HUDEP-2 (cell line): ENCODE results near the gene KIAA1328.

ENCODE experiments used
- DNase-seq, 76 experiments: peaks; one replicate each; lab custom pipeline; 2025; ENCODE audit not compliant: unreplicated experiment in 76 of 76; lab: John Stamatoyannopoulos, UW

Gene KIAA1328

GRCh38 chr18:36821681-36822080, 7.2 kb upstream of the KIAA1328 start:
- no peak for DNase-seq

GRCh38 chr18:36825526-36825925, 3.4 kb upstream of the KIAA1328 start:
- no peak for DNase-seq

GRCh38 chr18:36826556-36826955, 2.4 kb upstream of the KIAA1328 start:
- DNase-seq, result no peak

DNA sequence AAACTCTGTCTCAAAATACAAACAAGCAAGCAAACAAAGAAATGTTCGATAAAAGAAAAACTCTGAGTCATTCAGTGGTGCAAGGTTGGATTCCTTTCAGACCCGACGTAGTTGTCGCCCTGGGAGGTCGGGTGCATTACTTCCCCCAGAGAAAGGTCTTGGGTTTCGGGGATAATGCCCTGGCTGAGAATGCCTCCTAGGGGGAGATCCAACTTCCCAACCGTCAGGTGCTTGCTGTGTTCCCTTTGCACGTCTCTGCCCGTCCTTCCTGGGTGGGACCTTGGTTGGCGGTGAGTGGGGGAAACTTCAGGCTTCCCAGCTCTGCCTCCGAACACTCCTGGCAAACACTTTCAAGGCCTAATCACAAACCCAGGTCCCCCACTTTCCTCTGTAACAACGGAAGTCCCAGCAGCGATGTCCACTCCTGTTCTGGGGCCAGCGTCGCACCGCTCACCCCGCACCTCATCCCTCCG, 734 bp upstream of the KIAA1328 start:
- DNase-seq, result peak in 29 of 76 experiments; percentile 6 to 75 (median 42)

GRCh38 chr18:36829362-36830157, 633 bp downstream of the KIAA1328 start:
- DNase-seq, result peak in 10 of 76 experiments; percentile 33 to 86 (median 52)

- DNase-seq, result no peak
These were observed 1.2 kb downstream of the KIAA1328 start for GRCh38 chr18:36830158-36830495.

GRCh38 chr18:36831139-36831538, 2.2 kb downstream of the KIAA1328 start:
- peak in 1 of 76 experiments; percentile 14 for DNase-seq

- no peak for DNase-seq
These were observed 4.2 kb downstream of the KIAA1328 start for GRCh38 chr18:36833120-36833519.

DNA sequence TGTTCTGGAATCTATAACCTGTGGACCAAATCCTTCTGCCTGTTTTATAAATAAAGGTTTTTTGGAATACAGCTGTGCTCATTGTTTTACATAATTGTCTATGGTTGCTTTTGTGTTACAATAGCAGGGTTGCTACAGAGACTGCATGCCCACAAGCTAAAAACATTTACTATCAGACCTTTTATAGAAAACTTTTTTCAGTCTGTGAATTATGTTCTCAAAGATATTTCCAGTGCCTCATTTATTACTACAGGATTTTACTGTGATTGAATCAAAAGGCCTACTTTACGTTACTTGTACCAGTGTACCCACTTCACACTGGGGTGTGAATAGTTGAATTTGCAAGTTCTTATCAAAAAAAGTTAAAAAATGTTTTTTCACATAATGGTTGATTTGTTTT, 7.0 kb downstream of the KIAA1328 start:
- no peak for DNase-seq

DNA sequence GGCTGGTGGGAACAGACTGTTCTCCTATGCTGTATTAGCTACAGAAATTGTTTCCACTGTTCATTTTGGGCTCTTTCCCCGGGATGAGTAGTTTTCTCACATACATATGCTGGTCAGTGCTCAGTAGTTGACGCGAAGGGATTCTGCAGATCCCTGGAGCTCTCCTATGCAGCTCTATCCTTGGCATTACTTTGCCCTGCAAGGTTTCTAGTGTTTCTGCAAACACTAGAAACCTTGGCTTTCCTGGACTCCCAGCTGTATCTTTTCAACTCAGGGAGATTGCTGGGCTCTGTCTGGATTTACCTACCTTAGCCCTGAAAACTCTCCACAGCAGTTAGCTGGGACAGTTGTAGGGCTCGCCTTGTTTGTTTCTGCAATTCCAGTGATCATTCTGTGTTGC, 10.9 kb downstream of the KIAA1328 start:
- no peak for DNase-seq

GRCh38 chr18:36843199-36843598, 14.3 kb downstream of the KIAA1328 start:
- no peak for DNase-seq

GRCh38 chr18:36843784-36844183, 14.9 kb downstream of the KIAA1328 start:
- DNase-seq, result no peak

GRCh38 chr18:36848609-36849008, 19.7 kb downstream of the KIAA1328 start:
- no peak for DNase-seq

- no peak for DNase-seq
These were observed 20.5 kb downstream of the KIAA1328 start for GRCh38 chr18:36849288-36850006.

DNA sequence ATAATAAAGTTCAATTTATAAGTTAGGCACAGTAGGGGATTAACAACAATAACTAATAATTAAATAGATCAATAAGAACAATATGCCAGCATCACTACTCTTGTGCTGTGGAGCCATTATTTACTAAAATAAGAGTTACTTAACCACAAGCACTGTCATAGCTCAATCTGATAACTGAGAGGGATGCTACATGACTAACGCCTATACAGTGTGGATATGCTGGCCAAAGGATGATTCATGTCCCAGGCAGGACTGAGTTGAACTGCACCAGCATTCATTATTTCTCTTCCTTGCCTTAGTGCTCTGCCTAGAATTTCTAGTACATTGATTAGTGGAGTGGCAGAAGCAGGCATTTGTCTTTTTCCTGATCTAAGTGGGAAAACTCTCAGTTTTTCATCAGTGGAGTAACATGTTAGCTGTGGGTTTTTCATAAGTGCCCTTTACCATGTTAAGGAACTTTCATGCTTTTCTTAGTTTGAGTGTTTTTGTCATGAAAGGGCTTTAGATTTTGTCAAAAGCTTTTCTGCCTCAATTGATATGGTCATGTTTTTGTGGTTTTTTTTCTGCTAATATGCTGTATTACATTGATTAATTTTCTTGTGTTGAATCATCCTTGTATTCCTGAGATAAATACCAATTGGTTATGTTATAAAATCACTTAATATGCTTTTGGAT, 21.7 kb downstream of the KIAA1328 start:
- DNase-seq, result peak in 58 of 76 experiments; percentile 2 to 84 (median 43)

DNA sequence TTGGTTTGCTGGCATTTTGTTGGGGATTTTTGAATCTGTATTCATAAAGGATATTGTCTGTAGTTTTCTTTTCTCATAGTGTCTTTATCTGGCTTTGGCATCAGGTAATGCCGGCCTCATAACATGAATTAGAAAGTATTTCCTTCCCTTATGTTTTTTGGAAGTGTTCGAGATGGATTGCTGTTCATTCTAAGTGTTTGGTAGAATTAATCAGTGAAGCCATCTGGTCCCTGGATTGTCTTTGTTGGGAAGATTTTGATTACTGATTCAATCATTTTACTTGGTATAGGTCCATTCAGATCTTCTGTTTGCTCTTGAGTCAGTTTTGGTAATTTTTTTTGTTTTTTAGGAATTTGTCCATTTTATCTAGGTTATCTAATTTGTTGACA, 22.3 kb downstream of the KIAA1328 start:
- DNase-seq, result no peak

GRCh38 chr18:36856815-36857214, 27.9 kb downstream of the KIAA1328 start:
- DNase-seq, result no peak

GRCh38 chr18:36862182-36862581, 33.3 kb downstream of the KIAA1328 start:
- DNase-seq, result no peak

DNA sequence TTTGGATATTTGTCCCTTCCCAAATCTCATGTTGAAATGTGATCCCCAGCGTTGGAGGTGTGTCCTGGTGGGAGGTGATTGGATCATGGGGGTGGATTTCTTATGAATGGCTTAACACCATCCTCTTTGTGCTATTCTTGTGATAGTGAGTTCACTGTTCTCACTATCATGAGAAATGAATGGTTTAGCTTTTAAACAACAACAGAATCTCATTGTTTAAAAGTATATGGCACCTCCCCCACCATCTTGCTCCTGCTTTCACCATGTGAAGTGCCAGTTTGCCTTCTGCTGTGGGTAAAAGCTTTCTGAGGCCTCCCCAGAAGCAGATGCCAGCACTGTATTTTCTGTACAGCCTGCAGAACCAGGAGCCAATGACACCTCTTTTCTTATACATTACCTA, 38.1 kb downstream of the KIAA1328 start:
- no peak for DNase-seq

GRCh38 chr18:36871801-36872200, 42.9 kb downstream of the KIAA1328 start:
- DNase-seq, result no peak

DNA sequence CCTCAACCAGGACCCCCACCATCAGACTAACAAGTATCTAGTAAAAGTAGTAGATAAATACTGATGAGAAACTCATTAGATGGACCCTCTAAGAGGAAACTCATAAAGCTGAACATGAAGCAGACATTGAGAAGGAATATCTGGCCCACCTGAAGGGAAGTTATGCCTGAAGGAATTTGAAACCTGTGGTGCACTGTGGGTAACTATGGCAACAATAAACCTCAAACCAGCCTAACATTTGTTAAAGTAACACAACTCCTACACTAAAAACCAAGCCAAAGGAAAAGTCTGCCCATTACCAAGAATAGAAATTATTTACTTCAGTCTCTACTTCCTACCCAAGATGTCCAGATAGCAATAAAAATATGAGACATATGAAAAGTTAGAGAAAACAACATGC, 43.4 kb downstream of the KIAA1328 start:
- no peak for DNase-seq
